Activated naive CD4-positive, alpha-beta T cell treated with anti-CD3 and anti-CD28 coated beads for 36 hours (primary cell): ENCODE data around the gene AP4S1. TPM values are rescaled to one million over a fixed set of nuclear protein-coding genes. Genes with fewer than 3 reads are reported as not detected.
"Not testable (repeated sequence)": the region's sequence is repeated elsewhere in the genome, so short reads cannot be mapped to it uniquely, and the experiment has no call there.

Source experiments
- CTCF ChIA-PET: fragments of 350-600 bp; sonication (Branson Sonifier 250); formaldehyde crosslinking; loops from one replicate; lab custom pipeline; 2021; ENCODE audit warnings: antibody characterized with exemption; lab: Charles Lee
- DNase-seq: peaks from one replicate; pipeline ENCODE4 v3.0.0-alpha.2; 2020
- H3K27ac Mint-ChIP-seq: one replicate; pipeline ENCODE4 v1.8.0; 2021; ENCODE audit warnings: mild to moderate bottlenecking, mixed read lengths
- H3K27me3 Mint-ChIP-seq: one replicate; pipeline ENCODE4 v1.8.0; 2021; ENCODE audit warnings: low read depth, mixed read lengths
- H3K36me3 Mint-ChIP-seq: one replicate; pipeline ENCODE4 v1.8.0; 2021; ENCODE audit warnings: low read depth, mixed read lengths
- H3K4me1 Mint-ChIP-seq: one replicate; pipeline ENCODE4 v1.8.0; 2021; ENCODE audit warnings: low read depth, mixed read lengths
- H3K4me3 Mint-ChIP-seq: one replicate; pipeline ENCODE4 v1.8.0; 2021; ENCODE audit warnings: mild to moderate bottlenecking, moderate library complexity, mixed read lengths
- H3K9me3 Mint-ChIP-seq: one replicate; pipeline ENCODE4 v1.8.0; 2021; ENCODE audit warnings: mixed read lengths
- intact Hi-C: fragments of 100-400 bp; cut with micrococcal nuclease; formaldehyde crosslinking; loops from one replicate; pipeline ENCODE4 v1.15.1; 2023
- total RNA-seq, 2 experiments: library from RNA; stranded (reverse); gene quantifications; one replicate each; pipeline ENCODE4 v1.2.3, GENCODE V29; 2021

AP4S1 gene
- total RNA-seq = 1 to 10 TPM; 1.6 to 2.9 TPM

- H3K36me3 Mint-ChIP-seq = peaks cover 9% of the 10 kb centered on the region
- H3K4me3 Mint-ChIP-seq = peak within 1 kb of the TSS; percentile 96
- peak within 1 kb of the TSS; percentile 96 for H3K27ac Mint-ChIP-seq
- intact Hi-C loops = loop anchor here (1.0 to 5.0 kb wide), 13 partner anchors 31 to 1177 kb away; partner anchors contain the start of genes DTD2, G2E3, NUBPL and RNU6-7
- H3K9me3 Mint-ChIP-seq = no peaks in the 10 kb centered on the region
- H3K4me1 Mint-ChIP-seq = peaks cover 53% of the 10 kb centered on the region
- DNase-seq = peak; percentile 54
- no peaks in the 10 kb centered on the region for H3K27me3 Mint-ChIP-seq
- CTCF ChIA-PET = interaction anchor here (0.6 to 1.5 kb wide), 4 partner anchors 23 to 46 kb away, joined by 3 to 8 read pairs (median 4); no protein-coding TSS in a partner anchor
Observed at GRCh38 chr14:31025367-31026076, at the start of gene AP4S1. TSS of gene AP4S1 (plus strand) at chr14:31025649. CDS start at chr14:31066197, 40,548 bp downstream.

- CTCF ChIA-PET = interaction anchor here (1.5 to 4.4 kb wide), 2 partner anchors 103 to 105 kb away, joined by 4 to 29 read pairs; no protein-coding TSS in a partner anchor
- DNase-seq = no peak
- Mint-ChIP-seq H3K27me3 (no peaks in the 10 kb centered on the region), H3K4me3 (no peak overlapping the region), H3K27ac (no peak overlapping the region), H3K9me3 (peaks cover 3% of the 10 kb centered on the region), H3K4me1 (peaks cover 32% of the 10 kb centered on the region), H3K36me3 (no peaks in the 10 kb centered on the region)
- intact Hi-C loops = no loop called here
Observed at GRCh38 chr14:30977752-30978151, 47.7 kb upstream of the AP4S1 start.

GRCh38 chr14:30980106-30980704 lies 45.2 kb upstream of the AP4S1 start:
- peaks cover 15% of the 10 kb centered on the region for H3K4me1 Mint-ChIP-seq

GRCh38 chr14:30980980-30981379 lies 44.5 kb upstream of the AP4S1 start:
- H3K9me3 Mint-ChIP-seq = peaks cover 3% of the 10 kb centered on the region

More at GRCh38 chr14:30980106-30980704, 45.2 kb upstream of the AP4S1 start:
- peak; percentile 56 for DNase-seq
- intact Hi-C loops = loop anchor here (1.0 to 5.0 kb wide), 4 partner anchors 102 to 477 kb away; partner anchors contain the start of gene DTD2
- CTCF ChIA-PET = interaction anchor here (0.6 to 4.4 kb wide), 17 partner anchors 9 to 322 kb away, joined by 3 to 29 read pairs (median 3); partner anchors contain the start of gene STRN3
- not testable (repeated sequence) for H3K4me3 Mint-ChIP-seq, H3K27me3 Mint-ChIP-seq, H3K9me3 Mint-ChIP-seq, H3K27ac Mint-ChIP-seq, H3K36me3 Mint-ChIP-seq

GRCh38 chr14:30982533-30982932 lies 42.9 kb upstream of the AP4S1 start:
- no peaks in the 10 kb centered on the region for H3K27me3 Mint-ChIP-seq
- CTCF ChIA-PET = interaction anchor here (0.6 to 1.1 kb wide), 2 partner anchors 91 to 131 kb away, joined by 3 read pairs; no protein-coding TSS in a partner anchor
- intact Hi-C loops = loop anchor here (5.0 kb wide), 1 partner anchor 475 kb away; the partner anchor contains the start of gene DTD2

More at GRCh38 chr14:30980980-30981379, 44.5 kb upstream of the AP4S1 start:
- DNase-seq = no peak
- CTCF ChIA-PET = interaction anchor here (0.6 to 4.4 kb wide), 14 partner anchors 9 to 439 kb away, joined by 3 to 29 read pairs (median 3); no protein-coding TSS in a partner anchor
- Mint-ChIP-seq H3K27me3 (no peaks in the 10 kb centered on the region), H3K4me3 (no peak overlapping the region), H3K36me3 (no peaks in the 10 kb centered on the region), H3K27ac (no peak overlapping the region), H3K4me1 (peaks cover 13% of the 10 kb centered on the region)
- intact Hi-C loops = loop anchor here (1.0 to 5.0 kb wide), 4 partner anchors 101 to 476 kb away; partner anchors contain the start of gene DTD2

GRCh38 chr14:30983858-30984257 lies 41.6 kb upstream of the AP4S1 start:
- intact Hi-C loops = loop anchor here (5.0 kb wide), 1 partner anchor 473 kb away; the partner anchor contains the start of gene DTD2
- CTCF ChIA-PET = interaction anchor here (0.6 to 1.1 kb wide), 2 partner anchors 24 to 28 kb away, joined by 3 read pairs; no protein-coding TSS in a partner anchor
- no peak overlapping the region for H3K27ac Mint-ChIP-seq
- H3K4me1 Mint-ChIP-seq = peaks cover 17% of the 10 kb centered on the region
- DNase-seq = no peak
- no peaks in the 10 kb centered on the region for H3K9me3 Mint-ChIP-seq
- H3K36me3 Mint-ChIP-seq = peaks cover 1% of the 10 kb centered on the region
- no peaks in the 10 kb centered on the region for H3K27me3 Mint-ChIP-seq
- no peak overlapping the region for H3K4me3 Mint-ChIP-seq

More at GRCh38 chr14:30982533-30982932, 42.9 kb upstream of the AP4S1 start:
- H3K9me3 Mint-ChIP-seq = no peaks in the 10 kb centered on the region
- no peak overlapping the region for H3K4me3 Mint-ChIP-seq
- no peak for DNase-seq
- no peak overlapping the region for H3K27ac Mint-ChIP-seq
- H3K4me1 Mint-ChIP-seq = peaks cover 16% of the 10 kb centered on the region
- H3K36me3 Mint-ChIP-seq = peaks cover 1% of the 10 kb centered on the region

- Mint-ChIP-seq H3K27ac (no peak overlapping the region), H3K9me3 (no peaks in the 10 kb centered on the region), H3K36me3 (peaks cover 1% of the 10 kb centered on the region), H3K4me3 (no peak overlapping the region), H3K4me1 (peaks cover 21% of the 10 kb centered on the region), H3K27me3 (no peaks in the 10 kb centered on the region)
- intact Hi-C loops = no loop called here
- CTCF ChIA-PET = interaction anchor here (1.2 kb wide), 1 partner anchor 97 kb away, joined by 3 read pairs; no protein-coding TSS in a partner anchor
- no peak for DNase-seq
Observed at GRCh38 chr14:30985796-30986195, 39.7 kb upstream of the AP4S1 start.

- no peaks in the 10 kb centered on the region for H3K27me3 Mint-ChIP-seq
- H3K36me3 Mint-ChIP-seq = peaks cover 1% of the 10 kb centered on the region
- H3K4me1 Mint-ChIP-seq = peaks cover 34% of the 10 kb centered on the region
- no peak overlapping the region for H3K27ac Mint-ChIP-seq
- CTCF ChIA-PET = interaction anchor here (0.6 to 1.3 kb wide), 2 partner anchors 30 to 94 kb away, joined by 4 to 6 read pairs; no protein-coding TSS in a partner anchor
- H3K4me3 Mint-ChIP-seq = no peak overlapping the region
- DNase-seq = no peak
- no peaks in the 10 kb centered on the region for H3K9me3 Mint-ChIP-seq
- intact Hi-C loops = no loop called here
Observed at GRCh38 chr14:30988509-30988908, 36.9 kb upstream of the AP4S1 start.

- no peak overlapping the region for H3K4me3 Mint-ChIP-seq
- CTCF ChIA-PET = interaction anchor here (1.2 kb wide), 1 partner anchor 9 kb away, joined by 3 read pairs; no protein-coding TSS in a partner anchor
- no peaks in the 10 kb centered on the region for H3K27me3 Mint-ChIP-seq
- no peaks in the 10 kb centered on the region for H3K9me3 Mint-ChIP-seq
- intact Hi-C loops = no loop called here
- no peak overlapping the region for H3K27ac Mint-ChIP-seq
- peaks cover 1% of the 10 kb centered on the region for H3K36me3 Mint-ChIP-seq
- H3K4me1 Mint-ChIP-seq = peaks cover 52% of the 10 kb centered on the region
- no peak for DNase-seq
Observed at GRCh38 chr14:30990770-30991169, 34.7 kb upstream of the AP4S1 start.

GRCh38 chr14:30991408-30991807 lies 34.0 kb upstream of the AP4S1 start:
- H3K4me1 Mint-ChIP-seq = peaks cover 55% of the 10 kb centered on the region

GRCh38 chr14:30993071-30993470 lies 32.4 kb upstream of the AP4S1 start:
- CTCF ChIA-PET = interaction anchor here (0.6 to 1.2 kb wide), 3 partner anchors 48 to 89 kb away, joined by 3 read pairs; no protein-coding TSS in a partner anchor
- Mint-ChIP-seq H3K4me3 (no peak overlapping the region), H3K36me3 (peaks cover 6% of the 10 kb centered on the region), H3K9me3 (peaks cover 4% of the 10 kb centered on the region), H3K27ac (no peak overlapping the region), H3K27me3 (no peaks in the 10 kb centered on the region), H3K4me1 (peaks cover 59% of the 10 kb centered on the region)
- peak; percentile 19 for DNase-seq
- intact Hi-C loops = no loop called here

More at GRCh38 chr14:30991408-30991807, 34.0 kb upstream of the AP4S1 start:
- no peak overlapping the region for H3K4me3 Mint-ChIP-seq
- H3K27ac Mint-ChIP-seq = no peak overlapping the region
- DNase-seq = no peak
- CTCF ChIA-PET = interaction anchor here (1.2 kb wide), 1 partner anchor 10 kb away, joined by 3 read pairs; no protein-coding TSS in a partner anchor
- peaks cover 1% of the 10 kb centered on the region for H3K36me3 Mint-ChIP-seq
- H3K27me3 Mint-ChIP-seq = no peaks in the 10 kb centered on the region
- intact Hi-C loops = no loop called here
- H3K9me3 Mint-ChIP-seq = no peaks in the 10 kb centered on the region
